WTC11 (cell line): Measurements from ENCODE around the gene GIMAP7. TPM values are rescaled to one million over a fixed set of nuclear protein-coding genes. Genes with fewer than 3 reads are reported as not detected.

ENCODE experiments used
- ATAC-seq: fragments of 200-7000 bp; cut with Tn5 transposase; 2 replicates; pipeline ENCODE4 v1.10.0; 2021; ENCODE audit warnings: mild to moderate bottlenecking, moderate library complexity
- CTCF ChIA-PET: fragments of 300-600 bp; sonication (Branson Sonifier 250); formaldehyde crosslinking; loops from one replicate; lab custom pipeline; 2021; ENCODE audit warnings: antibody characterized with exemption; lab: Charles Lee
- POLR2A ChIA-PET: fragments of 350-600 bp; sonication (Branson Sonifier 250); formaldehyde crosslinking; loops from one replicate; lab custom pipeline; 2021; ENCODE audit warnings: antibody characterized with exemption; lab: Charles Lee
- DNase-seq: peaks from one replicate; pipeline ENCODE4 v3.0.0; 2021; ENCODE audit warnings: low spot score
- H3K27ac Mint-ChIP-seq: 2 replicates; pipeline ENCODE4 v1.8.0; 2021; ENCODE audit warnings: mixed read lengths
- H3K27me3 Mint-ChIP-seq: 2 replicates; pipeline ENCODE4 v1.8.0; 2021; ENCODE audit warnings: low read depth, mild to moderate bottlenecking, moderate library complexity, mixed read lengths
- H3K36me3 Mint-ChIP-seq: 2 replicates; pipeline ENCODE4 v1.8.0; 2021; ENCODE audit warnings: mixed read lengths
- H3K4me1 Mint-ChIP-seq: 2 replicates; pipeline ENCODE4 v1.8.0; 2022; ENCODE audit warnings: mixed read lengths
- H3K4me3 Mint-ChIP-seq: 2 replicates; pipeline ENCODE4 v1.8.0; 2021; ENCODE audit warnings: mild to moderate bottlenecking, moderate library complexity, mixed read lengths
- H3K9me3 Mint-ChIP-seq: 2 replicates; pipeline ENCODE4 v1.8.0; 2021; ENCODE audit warnings: mixed read lengths
- AFF4 ChIP-seq: sonication (generic); formaldehyde crosslinking; IDR thresholded peaks from 2 replicates; pipeline ENCODE4 v1.8.1; 2023; ENCODE audit warnings: mild to moderate bottlenecking, missing genetic modification reagents, borderline replicate concordance
- ATF1 ChIP-seq: sonication (generic); formaldehyde crosslinking; IDR thresholded peaks from 2 replicates; pipeline ENCODE4 v1.8.1; 2023; ENCODE audit warnings: mild to moderate bottlenecking, moderate library complexity, missing genetic modification reagents
- CREB1 ChIP-seq: sonication (generic); formaldehyde crosslinking; IDR thresholded peaks from 2 replicates; pipeline ENCODE4 v1.8.0; 2023; ENCODE audit warnings: mild to moderate bottlenecking, missing genetic modification reagents
- E2F5 ChIP-seq: sonication (generic); formaldehyde crosslinking; IDR thresholded peaks from 2 replicates; pipeline ENCODE4 v1.8.1; 2022; ENCODE audit warnings: mild to moderate bottlenecking, moderate library complexity, missing genetic modification reagents
- ESRRA ChIP-seq: sonication (generic); formaldehyde crosslinking; IDR thresholded peaks from 2 replicates; pipeline ENCODE4 v1.8.1; 2022; ENCODE audit warnings: mild to moderate bottlenecking, missing genetic modification reagents, borderline replicate concordance
- ETV6 ChIP-seq: sonication (generic); formaldehyde crosslinking; IDR thresholded peaks from 2 replicates; pipeline ENCODE4 v1.8.1; 2022; ENCODE audit warnings: mild to moderate bottlenecking, missing genetic modification reagents
- FOXK1 ChIP-seq: sonication (generic); formaldehyde crosslinking; IDR thresholded peaks from 2 replicates; pipeline ENCODE4 v1.8.0; 2022; ENCODE audit warnings: mild to moderate bottlenecking, moderate library complexity, missing genetic modification reagents
- IRF1 ChIP-seq: sonication (generic); formaldehyde crosslinking; IDR thresholded peaks from 2 replicates; pipeline ENCODE4 v1.8.0; 2023; ENCODE audit warnings: missing genetic modification reagents
- JUN ChIP-seq: sonication (generic); formaldehyde crosslinking; IDR thresholded peaks from 2 replicates; pipeline ENCODE4 v1.8.0; 2023; ENCODE audit warnings: mild to moderate bottlenecking, missing genetic modification reagents
- MYBL2 ChIP-seq: sonication (generic); formaldehyde crosslinking; IDR thresholded peaks from 2 replicates; pipeline ENCODE4 v1.8.1; 2023; ENCODE audit warnings: mild to moderate bottlenecking, moderate library complexity, missing genetic modification reagents
- NR2C2 ChIP-seq: sonication (generic); formaldehyde crosslinking; IDR thresholded peaks from 2 replicates; pipeline ENCODE4 v1.8.0; 2022; ENCODE audit warnings: mild to moderate bottlenecking, missing genetic modification reagents
- STAT6 ChIP-seq: sonication (generic); formaldehyde crosslinking; conservative IDR thresholded peaks from 2 replicates; pipeline ENCODE4 v1.8.1; 2023; ENCODE audit warnings: mild to moderate bottlenecking, low read depth, missing genetic modification reagents, moderate library complexity
- TEAD4 ChIP-seq: sonication (generic); formaldehyde crosslinking; IDR thresholded peaks from 2 replicates; pipeline ENCODE4 v1.8.0; 2022; ENCODE audit warnings: mild to moderate bottlenecking, missing genetic modification reagents
- TP53 ChIP-seq: sonication (generic); formaldehyde crosslinking; IDR thresholded peaks from 2 replicates; pipeline ENCODE4 v1.8.1; 2023; ENCODE audit warnings: mild to moderate bottlenecking, missing genetic modification reagents
- USF2 ChIP-seq: sonication (generic); formaldehyde crosslinking; IDR thresholded peaks from 2 replicates; pipeline ENCODE4 v1.8.1; 2023; ENCODE audit warnings: mild to moderate bottlenecking, missing genetic modification reagents, moderate library complexity
- ZNF263 ChIP-seq: sonication (generic); formaldehyde crosslinking; IDR thresholded peaks from 2 replicates; pipeline ENCODE4 v1.8.1; 2022; ENCODE audit warnings: low read depth, mild to moderate bottlenecking, moderate library complexity, missing genetic modification reagents
- ZNF396 ChIP-seq: fragments of 250-450 bp; sonication (Bioruptor Pico); IDR thresholded peaks from 2 replicates; pipeline ENCODE4 v1.8.0; 2021; ENCODE audit warnings: mild to moderate bottlenecking, moderate library complexity, borderline replicate concordance
- ZNF512 ChIP-seq: sonication (generic); formaldehyde crosslinking; IDR thresholded peaks from 2 replicates; pipeline ENCODE4 v1.8.1; 2022; ENCODE audit warnings: missing genetic modification reagents, borderline replicate concordance
- total RNA-seq: library from RNA; stranded (reverse); gene quantifications from 3 replicates; pipeline ENCODE4 v1.2.3, GENCODE V29; 2021

Gene GIMAP7
- total RNA-seq, 1 experiment from 2014 or later: 0.37 TPM

- ChIA-PET POLR2A (no interaction called here), CTCF (interaction anchor here (1.2 kb wide), 1 partner anchor 25 kb away, joined by 4 read pairs; no protein-coding TSS in a partner anchor)
- Mint-ChIP-seq H3K27ac (no peak overlapping the region), H3K9me3 (peaks cover 22% of the 10 kb centered on the region), H3K36me3 (no peaks in the 10 kb centered on the region), H3K4me1 (peaks cover 13% of the 10 kb centered on the region), H3K27me3 (peaks cover 20% of the 10 kb centered on the region), H3K4me3 (no peak overlapping the region)
- DNase-seq: no peak
- no peak for ATAC-seq
- TF ChIP-seq MYBL2 (CRISPR knock-in tag): no peak
- TF ChIP-seq FOXK1 (CRISPR knock-in tag): no peak
Observed at GRCh38 chr7:150473902-150474301, 40.8 kb upstream of the GIMAP7 start.

GRCh38 chr7:150476285-150476684 lies 38.4 kb upstream of the GIMAP7 start:
- peaks cover 13% of the 10 kb centered on the region for H3K4me1 Mint-ChIP-seq
- H3K27me3 Mint-ChIP-seq: peaks cover 25% of the 10 kb centered on the region
- no peaks in the 10 kb centered on the region for H3K36me3 Mint-ChIP-seq
- no peak for DNase-seq
- H3K9me3 Mint-ChIP-seq: peaks cover 22% of the 10 kb centered on the region
- H3K4me3 Mint-ChIP-seq: no peak overlapping the region
- no peak for TF ChIP-seq ETV6 (CRISPR knock-in tag)
- no peak for TF ChIP-seq TEAD4 (CRISPR knock-in tag)
- TF ChIP-seq CREB1 (CRISPR knock-in tag): no peak
- no peak for TF ChIP-seq ZNF263
- no peak for TF ChIP-seq E2F5 (CRISPR knock-in tag)
- TF ChIP-seq JUN (CRISPR knock-in tag): no peak
- no peak for TF ChIP-seq ATF1 (CRISPR knock-in tag)
- TF ChIP-seq IRF1: no peak
- TF ChIP-seq NR2C2 (CRISPR knock-in tag): no peak
- TF ChIP-seq AFF4: no peak
- no peak for TF ChIP-seq ESRRA (CRISPR knock-in tag)
- TF ChIP-seq ZNF512 (CRISPR knock-in tag): no peak
- no peak for TF ChIP-seq ZNF396 (CRISPR knock-in tag)
- TF ChIP-seq STAT6 (CRISPR knock-in tag): no peak
- TF ChIP-seq TP53 (CRISPR knock-in tag): no peak
- TF ChIP-seq USF2 (CRISPR knock-in tag): no peak
- TF ChIP-seq, all 79 proteins: peak for 0
- POLR2A ChIA-PET: no interaction called here
- no peak overlapping the region for H3K27ac Mint-ChIP-seq
- CTCF ChIA-PET: no interaction called here
- ATAC-seq: no peak
